ENCODE data around the gene REXO1. TPM values are rescaled to one million over a fixed set of nuclear protein-coding genes. Genes with fewer than 3 reads are reported as not detected.

The REXO1 gene
- total RNA-seq, 1 experiment from 2014 or later: 56.8 TPM

DNA sequence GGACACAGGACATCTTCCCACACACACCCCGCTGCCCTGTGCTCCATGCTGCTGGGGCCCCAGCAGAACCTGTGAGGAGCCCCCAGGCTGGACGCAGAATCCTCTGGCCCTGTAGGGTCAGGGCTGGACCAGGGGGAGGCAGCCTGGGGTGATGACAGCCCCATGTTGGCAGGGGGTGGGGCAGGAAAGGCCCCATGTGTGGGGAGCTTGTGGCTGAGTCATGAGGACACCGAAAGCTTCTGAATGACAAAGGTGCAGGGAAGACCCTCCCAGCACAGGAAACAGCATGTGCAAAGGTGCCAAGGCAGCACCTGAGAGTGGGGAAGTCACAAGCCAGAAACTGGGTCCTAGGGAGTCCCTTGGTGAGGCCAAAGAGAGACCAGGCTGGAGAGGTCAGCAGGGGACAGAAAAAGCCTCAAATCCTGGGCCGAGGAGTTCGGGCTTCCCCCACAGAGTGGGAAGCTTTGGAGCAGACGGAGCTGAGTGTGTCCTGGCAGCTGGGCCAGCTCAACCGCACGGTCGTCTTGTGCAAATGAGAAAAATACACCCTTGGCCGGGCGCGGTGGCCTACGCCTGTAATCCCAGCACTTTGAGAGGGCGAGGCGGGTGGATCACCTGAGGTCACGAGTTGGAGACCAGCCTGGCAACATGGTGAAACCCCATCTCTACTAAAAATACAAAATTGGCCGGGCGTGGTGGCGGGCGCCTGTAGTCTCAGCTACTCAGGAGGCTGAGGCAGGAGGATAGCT is 53.7 kb downstream of the REXO1 start:
- H2BK120ac ChIP-seq (ENCODE audit: low read depth, low read length, poor library complexity, severe bottlenecking): no peak overlapping the region
- H3K18ac ChIP-seq (ENCODE audit: insufficient read length, low read depth, low read length): peak overlapping the region; percentile 14
- H2BK12ac ChIP-seq (ENCODE audit: insufficient read length, low read depth, low read length): no peak overlapping the region
- Mint-ChIP-seq H3K27me3 (ENCODE audit: low read depth) (peaks cover 16% of the 10 kb centered on the region), H3K27ac (peak overlapping the region in 2 of 3 experiments; percentile 36 to 92; a peak in 2 of 7 replicates), H3K4me3 (no peak overlapping the region), H3K36me3 (ENCODE audit: insufficient read depth in 1 of 3, low read depth in 3 of 3) (no peaks in the 10 kb centered on the region), H3K9me3 (peaks cover 3 to 11% of the 10 kb centered on the region in 2 experiments; a peak in 4 of 5 replicates), H3K4me1 (peaks cover 8 to 12% of the 10 kb centered on the region in 2 experiments)
- peaks cover 3% of the 10 kb centered on the region for H3K23me2 ChIP-seq (ENCODE audit: insufficient read length, low read depth, low read length, poor library complexity, severe bottlenecking)
- H3K23ac ChIP-seq (ENCODE audit: insufficient read length, low read depth, low read length): no peak overlapping the region
- H4K8ac ChIP-seq (replicated peaks; ENCODE audit: insufficient read length, low read depth, low read length): no peak overlapping the region
- H3K79me2 ChIP-seq (ENCODE audit: insufficient read depth, low read length): no peaks in the 10 kb centered on the region
- no peak overlapping the region for H3K27ac ChIP-seq (ENCODE audit: insufficient read length, low read depth, low read length)
- DNase-seq: peak; percentile 83
- no peak overlapping the region for H2BK20ac ChIP-seq (ENCODE audit: low read depth, low read length, poor library complexity, severe bottlenecking)
- no peak overlapping the region for H3K56ac ChIP-seq (ENCODE audit: insufficient read length, low read depth, low read length)
- no peak overlapping the region for H3K4me2 ChIP-seq (ENCODE audit: insufficient read depth, insufficient read length, low read length)
- 0 out of 2 replicates have a peak, but pooled peaks cover 2% of the 10 kb centered on the region for H3K4me1 ChIP-seq (ENCODE audit: insufficient read depth, low read length)
- H3T11ph ChIP-seq (ENCODE audit: low read length): no peak overlapping the region
- H3K4ac ChIP-seq (ENCODE audit: low read depth, low read length): no peak overlapping the region
- no peak overlapping the region for H2BK5ac ChIP-seq (ENCODE audit: insufficient read length, low read length)
- peak overlapping the region; percentile 37; the same call in 1 of the 2 replicates for H3K14ac ChIP-seq (ENCODE audit: insufficient read depth, low read length)
- H3K27me3 ChIP-seq (ENCODE audit: insufficient read depth, low read length): no peaks in the 10 kb centered on the region
- H3K9ac ChIP-seq (ENCODE audit: extremely low read depth, insufficient read length, low read length): no peak overlapping the region
- no peaks in the 10 kb centered on the region for H3K79me1 ChIP-seq (ENCODE audit: insufficient read depth, low read depth, low read length, poor library complexity, severe bottlenecking)
- no peak overlapping the region for H4K91ac ChIP-seq (ENCODE audit: insufficient read length, low read depth, low read length)
- H3K9me3 ChIP-seq (ENCODE audit: control insufficient read depth, low read depth, low read length): no peaks in the 10 kb centered on the region
- H2AFZ ChIP-seq (ENCODE audit: low read length): no peak overlapping the region
- whole genome bisulfite sequencing (ENCODE audit: extremely low coverage, insufficient read length, low lambda C conversion rate): no CpG with 5 or more reads among the region's 20 CpGs
- H2BK15ac ChIP-seq (ENCODE audit: low read depth, low read length): no peak overlapping the region
- TF ChIP-seq CTCF (conservative IDR thresholded peaks at IDR 0.05): no peak; the same call in 2 of the 3 replicates
- no peak overlapping the region for H2AK5ac ChIP-seq (ENCODE audit: insufficient read length, low read length)
- no peaks in the 10 kb centered on the region for H4K20me1 ChIP-seq (ENCODE audit: control insufficient read depth, insufficient read depth, insufficient read length)
- H4K5ac ChIP-seq (ENCODE audit: insufficient read length, low read depth, low read length): no peak overlapping the region
